ENCODE results near the gene RAB12.

DNA sequence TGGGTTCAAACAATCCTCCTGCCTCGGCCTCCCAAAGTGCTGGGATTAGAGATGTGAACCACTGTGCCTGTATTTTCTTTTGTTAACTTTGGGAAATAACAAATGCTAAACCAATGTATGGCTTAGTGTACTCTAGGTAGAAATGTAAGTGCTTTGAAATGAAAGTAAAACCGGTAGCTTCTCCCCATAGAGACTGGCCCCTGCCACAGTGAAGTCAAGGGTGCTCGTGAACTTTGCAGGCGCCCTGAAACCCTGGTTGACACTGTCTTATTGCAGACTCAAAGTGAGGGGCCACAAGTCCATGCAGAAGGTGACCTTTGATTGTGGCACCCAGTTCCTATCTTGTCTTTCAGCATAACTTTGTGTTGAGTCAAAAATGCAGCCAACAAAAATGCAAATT, 72.0 kb downstream of the RAB12 start:
- TF ChIP-seq, protein P1, sequence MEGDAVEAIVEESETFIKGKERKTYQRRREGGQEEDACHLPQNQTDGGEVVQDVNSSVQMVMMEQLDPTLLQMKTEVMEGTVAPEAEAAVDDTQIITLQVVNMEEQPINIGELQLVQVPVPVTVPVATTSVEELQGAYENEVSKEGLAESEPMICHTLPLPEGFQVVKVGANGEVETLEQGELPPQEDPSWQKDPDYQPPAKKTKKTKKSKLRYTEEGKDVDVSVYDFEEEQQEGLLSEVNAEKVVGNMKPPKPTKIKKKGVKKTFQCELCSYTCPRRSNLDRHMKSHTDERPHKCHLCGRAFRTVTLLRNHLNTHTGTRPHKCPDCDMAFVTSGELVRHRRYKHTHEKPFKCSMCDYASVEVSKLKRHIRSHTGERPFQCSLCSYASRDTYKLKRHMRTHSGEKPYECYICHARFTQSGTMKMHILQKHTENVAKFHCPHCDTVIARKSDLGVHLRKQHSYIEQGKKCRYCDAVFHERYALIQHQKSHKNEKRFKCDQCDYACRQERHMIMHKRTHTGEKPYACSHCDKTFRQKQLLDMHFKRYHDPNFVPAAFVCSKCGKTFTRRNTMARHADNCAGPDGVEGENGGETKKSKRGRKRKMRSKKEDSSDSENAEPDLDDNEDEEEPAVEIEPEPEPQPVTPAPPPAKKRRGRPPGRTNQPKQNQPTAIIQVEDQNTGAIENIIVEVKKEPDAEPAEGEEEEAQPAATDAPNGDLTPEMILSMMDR (IDR thresholded peaks at IDR 0.05; ENCODE audit: poor library complexity, severe bottlenecking), result no peak
- no peak for TF ChIP-seq EZH2 (IDR thresholded peaks at IDR 0.05; ENCODE audit: borderline replicate concordance, insufficient read depth, low read length, poor library complexity, severe bottlenecking)
- TF ChIP-seq RAD21 (conservative IDR thresholded peaks at IDR 0.05), result no peak
- TF ChIP-seq SMC3 (conservative IDR thresholded peaks at IDR 0.05; ENCODE audit: poor library complexity), result no peak
- no peak for TF ChIP-seq TAF1 (IDR thresholded peaks at IDR 0.05; ENCODE audit: low read depth)
- TF ChIP-seq POLR2AphosphoS5 (IDR thresholded peaks at IDR 0.05), result no peak
- no peak for TF ChIP-seq EP300 (conservative IDR thresholded peaks at IDR 0.05; ENCODE audit: poor library complexity, severe bottlenecking)
